B cell (primary cell): ENCODE measurements around the gene CST7.

Source experiments
- CTCF ChIP-seq: fragments of 200-600 bp; IDR thresholded peaks from one replicate; pipeline ENCODE4 v1.8.0; 2022; ENCODE audit warnings: antibody characterized with exemption, mild to moderate bottlenecking
- EZH2 ChIP-seq: IDR thresholded peaks from 2 replicates; pipeline ENCODE4 v1.6.1; 2012; ENCODE audit warnings: borderline replicate concordance, low read depth, mild to moderate bottlenecking, moderate library complexity, low read length; ENCODE audit not compliant: insufficient read depth, poor library complexity, severe bottlenecking

- no peak for TF ChIP-seq CTCF
- no peak for TF ChIP-seq EZH2
Observed at GRCh38 chr20:25006431-25007167, 57.5 kb downstream of the CST7 start.
